Measurements from ENCODE around the gene ITGAD. TPM values are rescaled to one million over a fixed set of nuclear protein-coding genes. Genes with fewer than 3 reads are reported as not detected.
A peak's percentile ranks its signal among the peaks of the same experiment; 100 is the strongest.

The ITGAD gene
- total RNA-seq, 1 experiment from 2014 or later: not detected

GRCh38 chr16:31362476-31363405, 30.4 kb upstream of the ITGAD start:
- H2BK5ac ChIP-seq (ENCODE audit: insufficient read length, low read length): no peak overlapping the region

More at GRCh38 chr16:31362476-31363405, 30.4 kb upstream of the ITGAD start:
- no peak overlapping the region for H3K9ac ChIP-seq (ENCODE audit: extremely low read depth, insufficient read length, low read length)
- no peak overlapping the region for H3K27ac ChIP-seq (ENCODE audit: insufficient read length, low read depth, low read length)
- no peak overlapping the region for H2BK12ac ChIP-seq (ENCODE audit: insufficient read length, low read depth, low read length)
- H2AFZ ChIP-seq (ENCODE audit: low read length): no peak overlapping the region
- no peak overlapping the region for H2BK15ac ChIP-seq (ENCODE audit: low read depth, low read length)
- DNase-seq: no peak
- Mint-ChIP-seq H3K27me3 (ENCODE audit: low read depth) (peaks cover 12% of the 10 kb centered on the region), H3K4me3 (no peak overlapping the region), H3K36me3 (ENCODE audit: insufficient read depth in 1 of 3, low read depth in 3 of 3) (no peaks in the 10 kb centered on the region), H3K27ac (peak overlapping the region in 1 of 3 experiments; percentile 52; a peak in 1 of 7 replicates), H3K4me1 (no peaks in the 10 kb centered on the region), H3K9me3 (peaks cover 0 to 1% of the 10 kb centered on the region in 2 experiments; a peak in 2 of 5 replicates)
- H4K8ac ChIP-seq (replicated peaks; ENCODE audit: insufficient read length, low read depth, low read length): no peak overlapping the region
- H3K79me1 ChIP-seq (ENCODE audit: insufficient read depth, low read depth, low read length, poor library complexity, severe bottlenecking): no peaks in the 10 kb centered on the region
- no peak overlapping the region for H3K4ac ChIP-seq (ENCODE audit: low read depth, low read length)
- no peaks in the 10 kb centered on the region for H3K79me2 ChIP-seq (ENCODE audit: insufficient read depth, low read length)
- H3K18ac ChIP-seq (ENCODE audit: insufficient read length, low read depth, low read length): no peak overlapping the region
- no peak overlapping the region for H3K23ac ChIP-seq (ENCODE audit: insufficient read length, low read depth, low read length)
- no peak overlapping the region for H3K56ac ChIP-seq (ENCODE audit: insufficient read length, low read depth, low read length)
- no peak overlapping the region for H3T11ph ChIP-seq (ENCODE audit: low read length)
- H4K20me1 ChIP-seq (ENCODE audit: control insufficient read depth, insufficient read depth, insufficient read length): no peaks in the 10 kb centered on the region
- H3K23me2 ChIP-seq (ENCODE audit: insufficient read length, low read depth, low read length, poor library complexity, severe bottlenecking): no peaks in the 10 kb centered on the region
- no peak overlapping the region for H3K4me2 ChIP-seq (ENCODE audit: insufficient read depth, insufficient read length, low read length)
- no peaks in the 10 kb centered on the region for H3K4me1 ChIP-seq (ENCODE audit: insufficient read depth, low read length)
- H4K5ac ChIP-seq (ENCODE audit: insufficient read length, low read depth, low read length): no peak overlapping the region
- H3K27me3 ChIP-seq (ENCODE audit: insufficient read depth, low read length): no peaks in the 10 kb centered on the region
- no peak overlapping the region for H2BK20ac ChIP-seq (ENCODE audit: low read depth, low read length, poor library complexity, severe bottlenecking)
- TF ChIP-seq CTCF (conservative IDR thresholded peaks at IDR 0.05): no peak
- WGBS (ENCODE audit: extremely low coverage, insufficient read length, low lambda C conversion rate): no CpG with 5 or more reads among the region's 26 CpGs
- H4K91ac ChIP-seq (ENCODE audit: insufficient read length, low read depth, low read length): no peak overlapping the region
- no peak overlapping the region for H3K14ac ChIP-seq (ENCODE audit: insufficient read depth, low read length)
- H2BK120ac ChIP-seq (ENCODE audit: low read depth, low read length, poor library complexity, severe bottlenecking): no peak overlapping the region
- no peak overlapping the region for H2AK5ac ChIP-seq (ENCODE audit: insufficient read length, low read length)
- no peaks in the 10 kb centered on the region for H3K9me3 ChIP-seq (ENCODE audit: control insufficient read depth, low read depth, low read length)

All from H9 (cell line).